ENCODE results near the gene MARVELD1. TPM values are rescaled to one million over a fixed set of nuclear protein-coding genes. Genes with fewer than 3 reads are reported as not detected.

The MARVELD1 gene
- total RNA-seq, result 39.9 and 46.3 TPM in 2 replicates

DNA sequence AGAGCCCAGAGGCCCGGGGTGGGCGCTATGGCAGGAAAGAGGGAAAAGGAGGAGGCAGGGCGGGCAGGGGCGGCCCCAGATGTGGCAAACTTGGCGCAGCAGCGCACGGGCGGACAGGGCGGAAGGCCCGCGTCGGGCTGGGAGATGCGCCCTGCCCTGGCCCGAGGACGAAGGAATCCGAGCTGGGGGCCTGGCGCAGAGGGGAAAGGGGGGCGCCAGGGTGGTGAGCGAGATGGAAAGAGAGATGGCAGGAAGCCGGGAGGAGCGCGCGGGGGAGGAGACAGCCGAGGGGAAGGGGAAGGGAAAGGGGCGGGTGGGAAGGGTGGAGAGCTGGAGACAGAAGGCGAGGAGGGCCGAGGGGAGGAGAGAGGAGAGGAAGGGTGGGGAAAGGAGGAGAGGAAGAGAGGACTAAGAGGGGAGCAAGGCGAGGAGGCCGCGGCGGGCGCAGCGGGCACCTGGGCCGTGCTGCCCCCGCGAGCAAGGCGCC, at the start of gene MARVELD1:
TSS of gene MARVELD1 (plus strand) at position 392 of the 487 bp plus-strand sequence. CDS start 147 bp downstream, outside the sequence.

DNA sequence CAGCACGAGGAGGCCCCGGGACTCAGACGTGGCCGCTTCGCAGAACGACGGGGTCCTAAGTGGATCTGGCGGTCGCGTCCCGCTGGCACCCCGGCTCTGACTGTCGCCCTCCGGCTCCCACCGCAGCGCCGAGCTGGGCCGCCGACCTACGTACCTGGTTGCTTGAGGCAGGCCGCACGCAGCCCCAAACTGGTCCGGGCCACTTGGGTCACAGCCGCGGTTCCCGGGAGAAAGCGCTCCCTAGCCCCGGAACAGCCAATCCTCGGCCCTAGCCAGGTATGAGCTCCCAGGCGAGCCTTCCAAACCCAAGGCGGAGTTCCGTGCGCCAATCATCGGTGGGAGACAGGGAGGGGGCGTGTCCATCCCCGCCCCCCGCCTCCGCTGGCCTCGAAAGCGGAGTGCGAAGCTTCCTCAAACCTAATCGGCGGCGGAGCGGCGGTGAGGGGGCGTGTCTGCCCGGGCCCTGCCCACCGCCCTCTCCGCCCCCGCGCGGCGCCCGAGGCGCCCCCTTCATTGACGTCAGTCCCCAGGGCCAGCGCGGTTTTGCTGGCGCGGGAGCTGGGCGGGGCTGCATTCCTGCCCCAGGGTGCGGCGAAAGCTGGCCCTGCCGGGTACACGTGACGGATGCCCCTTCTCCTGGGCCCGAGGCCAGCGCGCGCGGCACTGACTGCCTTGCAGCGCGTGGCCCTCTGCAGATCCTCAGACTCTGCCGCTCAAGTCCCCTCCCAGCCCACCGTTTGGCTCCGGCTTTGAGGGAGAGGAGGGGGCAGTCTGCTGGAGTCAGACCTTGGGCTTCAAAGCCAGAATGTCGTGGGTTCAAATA, 26.4 kb upstream of the MARVELD1 start, which contains the start of gene AVPI1:
TSS of gene AVPI1 (minus strand) at position 280 of the 823 bp plus-strand sequence. CDS start 7,336 bp downstream, outside the sequence.

DNA sequence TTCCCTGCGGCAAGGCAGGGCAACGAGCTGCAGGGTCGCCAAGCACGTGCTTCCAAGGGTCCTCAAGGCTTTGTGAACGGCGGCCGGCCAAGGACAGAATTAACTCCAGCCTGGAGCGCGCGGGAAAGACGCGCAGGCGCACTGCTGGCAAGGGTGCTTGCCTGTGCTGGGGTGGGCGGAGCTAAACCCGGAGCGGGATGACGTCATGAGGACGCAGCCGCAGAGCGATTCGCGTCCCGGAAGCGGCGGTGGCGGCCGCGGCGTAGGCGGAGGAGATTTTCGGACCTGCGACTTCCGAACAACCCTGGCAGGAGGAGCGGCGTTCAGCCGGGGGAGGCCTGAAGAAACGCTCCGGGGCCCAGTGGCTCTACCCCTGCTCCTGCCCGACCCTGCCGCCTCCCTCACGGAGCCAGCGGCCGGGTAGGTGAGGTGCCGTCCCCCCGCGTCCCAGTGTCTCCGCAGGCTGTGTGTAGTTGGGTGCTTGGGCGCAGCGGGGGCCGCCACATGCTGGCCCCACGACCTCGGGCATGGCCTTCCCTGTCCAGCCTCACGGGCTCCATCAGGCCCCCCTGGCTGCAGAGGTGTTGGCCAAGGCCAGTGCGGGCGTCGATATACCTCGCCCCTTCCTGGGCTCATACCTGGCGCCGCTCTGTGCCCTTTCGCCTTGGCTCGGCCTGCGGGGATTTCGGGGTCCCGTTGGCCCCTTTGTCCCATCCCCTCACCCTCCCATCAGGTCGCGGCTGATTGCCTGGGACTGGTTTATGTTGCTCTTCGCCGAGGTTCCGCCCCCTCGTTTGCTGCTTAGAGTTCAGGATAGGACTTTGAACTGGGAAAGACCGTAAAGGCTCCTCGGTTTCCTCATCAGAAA, 23.6 kb downstream of the MARVELD1 start, which contains the start of gene ZFYVE27:
TSS of gene ZFYVE27 (plus strand) at position 227 of the 868 bp plus-strand sequence. CDS start 1,350 bp downstream, outside the sequence.

Other genes with a start within 250 kb of the MARVELD1 start
- gene MMS19, start 215.3 kb upstream of the MARVELD1 start, total RNA-seq, result 81.2 and 105 TPM in 2 replicates
- gene UBTD1, start 214.8 kb upstream of the MARVELD1 start, total RNA-seq, result 15.8 and 22.8 TPM in 2 replicates
- gene ANKRD2, start 141.0 kb upstream of the MARVELD1 start, total RNA-seq, result 1.8 and 2.9 TPM in 2 replicates
- gene HOGA1, start 129.3 kb upstream of the MARVELD1 start, total RNA-seq, result 2.5 and 2.6 TPM in 2 replicates
- 0.20 TPM in 1 of 2 replicates, not detected in the other for gene C10orf62, start 124.0 kb upstream of the MARVELD1 start, total RNA-seq
- gene MORN4, start 80.2 kb upstream of the MARVELD1 start, total RNA-seq, result 3.7 and 4.0 TPM in 2 replicates
- 22.4 and 23.3 TPM in 2 replicates for gene PI4K2A, start 73.1 kb upstream of the MARVELD1 start, total RNA-seq
- 20.9 and 37.1 TPM in 2 replicates for gene AVPI1, start 26.5 kb upstream of the MARVELD1 start, total RNA-seq
- 11.8 and 19.0 TPM in 2 replicates for gene ZFYVE27, start 23.4 kb downstream of the MARVELD1 start, total RNA-seq
- not detected in 2 replicates for gene SFRP5, start 58.3 kb downstream of the MARVELD1 start, total RNA-seq
- gene GOLGA7B, start 136.1 kb downstream of the MARVELD1 start, total RNA-seq, result under 0.01 TPM in 2 replicates